Activated CD4-positive, alpha-beta T cell treated with anti-CD3 and anti-CD28 coated beads, Interleukin-2, amount 10 ng/mL, durations not matched to agents 24 days and 14 days (primary cell): ENCODE data around the gene RNMT. TPM values are rescaled to one million over a fixed set of nuclear protein-coding genes. Genes with fewer than 3 reads are reported as not detected.
"Not testable (repeated sequence)": the region's sequence is repeated elsewhere in the genome, so short reads cannot be mapped to it uniquely, and the experiment has no call there.

Source experiments
- DNase-seq: peaks from one replicate; pipeline ENCODE4 v3.0.0; 2022
- H3K27ac Mint-ChIP-seq: one replicate; pipeline ENCODE4 v1.8.0; 2022; ENCODE audit warnings: mild to moderate bottlenecking, mixed read lengths
- H3K27me3 Mint-ChIP-seq: one replicate; pipeline ENCODE4 v1.8.0; 2022; ENCODE audit warnings: mixed read lengths
- H3K36me3 Mint-ChIP-seq: one replicate; pipeline ENCODE4 v1.8.0; 2022; ENCODE audit warnings: low read depth, mild to moderate bottlenecking, mixed read lengths
- H3K4me1 Mint-ChIP-seq: one replicate; pipeline ENCODE4 v1.8.0; 2021; ENCODE audit warnings: mixed read lengths
- H3K4me3 Mint-ChIP-seq: one replicate; pipeline ENCODE4 v1.8.0; 2022; ENCODE audit warnings: mild to moderate bottlenecking, moderate library complexity, mixed read lengths
- H3K9me3 Mint-ChIP-seq: one replicate; pipeline ENCODE4 v1.8.0; 2021; ENCODE audit warnings: mixed read lengths
- intact Hi-C: fragments of 100-400 bp; cut with micrococcal nuclease; formaldehyde crosslinking; loops from one replicate; pipeline ENCODE4 v1.15.1; 2023
- total RNA-seq: library from RNA; stranded (reverse); gene quantifications from 2 replicates; pipeline ENCODE4 v1.2.3, GENCODE V29; 2022

RNMT gene
- total RNA-seq, 1 donor from 2014 or later: 57.8 TPM

DNA sequence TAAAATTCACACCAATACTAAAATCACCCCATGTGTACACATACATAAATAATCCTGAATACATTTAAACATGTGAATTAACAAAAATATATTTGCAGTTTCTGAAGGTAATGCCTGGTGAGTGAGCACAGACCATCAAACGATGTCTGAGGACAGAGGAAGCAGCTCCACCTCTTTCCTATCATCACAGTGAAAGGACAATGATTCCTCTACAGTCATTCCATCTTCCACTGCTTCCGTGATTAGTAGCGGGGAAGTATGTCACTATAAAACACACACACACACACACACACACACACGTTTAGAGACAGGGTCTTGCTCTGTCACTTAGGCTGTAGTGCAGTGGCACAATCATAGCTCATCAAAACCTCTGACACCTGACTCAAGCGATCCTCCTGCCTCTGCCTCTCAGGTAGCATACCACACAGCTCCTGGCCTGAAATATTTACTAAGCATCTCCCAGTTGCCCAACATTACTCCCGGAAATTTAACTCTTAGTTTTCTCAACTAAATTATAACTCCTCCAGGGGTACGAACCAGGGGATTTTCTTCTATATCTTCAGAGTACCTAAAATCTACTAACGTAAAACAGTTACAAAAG lies 12.9 kb upstream of the RNMT start:
- DNase-seq: no peak
- peaks cover 3% of the 10 kb centered on the region for H3K4me1 Mint-ChIP-seq
- intact Hi-C loops: no loop called here
- no peak overlapping the region for H3K27ac Mint-ChIP-seq
- no peak overlapping the region for H3K4me3 Mint-ChIP-seq
- no peaks in the 10 kb centered on the region for H3K27me3 Mint-ChIP-seq
- peaks cover 22% of the 10 kb centered on the region for H3K9me3 Mint-ChIP-seq
- H3K36me3 Mint-ChIP-seq: peaks cover 36% of the 10 kb centered on the region

DNA sequence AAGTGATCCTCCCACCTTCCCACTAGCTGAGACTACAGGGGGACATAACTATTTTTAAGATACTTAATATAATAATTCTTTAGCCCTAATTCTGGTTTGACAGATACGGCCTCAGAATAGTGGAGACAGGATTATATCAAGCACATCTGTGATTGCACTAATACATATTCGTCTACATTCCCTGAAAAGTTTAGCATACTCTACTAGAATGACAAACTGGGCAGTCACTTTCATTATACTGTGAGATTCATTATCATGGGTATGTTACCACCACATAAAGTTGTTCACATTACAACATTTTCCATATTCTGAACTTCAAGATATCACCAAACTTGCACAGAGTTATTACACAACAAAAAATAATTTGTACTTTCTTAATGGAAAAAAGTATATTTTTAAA lies 11.1 kb upstream of the RNMT start:
- Mint-ChIP-seq H3K36me3 (peaks cover 33% of the 10 kb centered on the region), H3K9me3 (peaks cover 16% of the 10 kb centered on the region), H3K4me1 (peaks cover 3% of the 10 kb centered on the region)

DNA sequence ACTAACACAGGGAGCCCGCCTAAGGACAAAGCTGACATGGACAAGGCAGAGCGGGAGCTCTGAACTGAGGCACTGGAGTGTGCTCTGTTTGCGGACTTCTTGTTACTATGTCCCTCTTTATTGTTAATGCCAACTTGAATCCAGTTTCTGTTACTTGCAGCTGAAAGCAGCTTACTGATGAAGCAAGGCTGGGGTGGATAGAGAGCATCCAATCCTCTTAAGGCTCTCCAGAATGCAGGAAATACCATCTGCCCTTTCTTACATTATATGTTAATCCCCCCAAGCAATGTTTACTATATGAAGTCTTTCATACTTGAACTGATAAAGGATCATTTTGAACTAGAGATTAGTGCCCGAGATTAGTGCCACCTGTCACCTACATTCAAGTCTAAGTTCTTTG lies 9.6 kb upstream of the RNMT start:
- no peaks in the 10 kb centered on the region for H3K27me3 Mint-ChIP-seq
- peaks cover 29% of the 10 kb centered on the region for H3K36me3 Mint-ChIP-seq
- intact Hi-C loops: no loop called here
- H3K27ac Mint-ChIP-seq: no peak overlapping the region
- no peak overlapping the region for H3K4me3 Mint-ChIP-seq
- H3K9me3 Mint-ChIP-seq: peaks cover 4% of the 10 kb centered on the region
- DNase-seq: no peak
- H3K4me1 Mint-ChIP-seq: peaks cover 6% of the 10 kb centered on the region

More for the DNA sequence above, 11.1 kb upstream of the RNMT start:
- intact Hi-C loops: no loop called here
- Mint-ChIP-seq H3K27me3 (no peaks in the 10 kb centered on the region), H3K4me3 (no peak overlapping the region), H3K27ac (no peak overlapping the region)
- DNase-seq: no peak

DNA sequence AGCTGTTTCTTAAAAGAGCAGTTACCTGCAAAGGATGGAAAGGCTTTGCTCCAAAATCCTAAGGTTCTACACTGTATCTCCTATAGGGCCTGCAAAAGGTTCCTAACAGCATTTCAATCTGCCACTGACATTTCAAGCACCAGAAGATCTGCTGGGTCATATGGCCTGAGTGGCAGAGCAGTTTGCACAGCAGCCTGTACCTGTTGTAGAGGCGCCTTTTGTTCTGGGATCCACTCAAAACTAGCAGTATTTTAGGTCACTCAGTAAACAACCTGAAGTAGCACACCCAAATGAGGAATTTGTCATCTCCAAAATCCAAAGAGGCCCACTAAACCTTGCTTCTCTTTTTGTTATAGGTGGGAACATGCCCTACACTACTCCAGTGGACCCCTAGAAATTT lies 6.3 kb upstream of the RNMT start:
- peaks cover 4% of the 10 kb centered on the region for H3K9me3 Mint-ChIP-seq
- H3K4me1 Mint-ChIP-seq: peaks cover 28% of the 10 kb centered on the region
- H3K4me3 Mint-ChIP-seq: no peak overlapping the region
- no peak for DNase-seq
- H3K27ac Mint-ChIP-seq: no peak overlapping the region
- H3K27me3 Mint-ChIP-seq: no peaks in the 10 kb centered on the region
- intact Hi-C loops: loop anchor here (10.0 kb wide), 2 partner anchors 45 to 1015 kb away; partner anchors contain the start of genes CEP76 and PSMG2
- peaks cover 38% of the 10 kb centered on the region for H3K36me3 Mint-ChIP-seq

DNA sequence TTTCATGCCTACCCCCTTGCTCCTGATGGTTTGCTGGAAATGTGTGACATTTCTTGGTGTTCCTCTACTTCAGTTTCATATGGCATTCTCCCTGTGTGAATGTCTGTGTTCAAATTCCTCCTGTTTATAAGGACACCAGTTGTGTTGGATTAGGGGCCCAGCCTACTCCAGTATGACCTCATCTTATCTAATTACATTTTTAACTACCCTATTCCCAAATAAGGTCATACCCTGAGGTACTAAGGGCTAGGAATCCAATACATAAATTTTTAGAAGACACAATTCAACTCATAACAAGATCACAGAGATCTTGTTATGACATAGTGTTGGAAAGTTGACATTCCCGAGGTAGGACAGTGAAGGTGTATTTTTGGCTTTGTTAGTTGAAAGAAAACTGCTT lies 5.6 kb upstream of the RNMT start:
- Mint-ChIP-seq H3K9me3 (peaks cover 4% of the 10 kb centered on the region), H3K27ac (no peak overlapping the region), H3K27me3 (no peaks in the 10 kb centered on the region), H3K4me3 (no peak overlapping the region), H3K4me1 (peaks cover 34% of the 10 kb centered on the region), H3K36me3 (peaks cover 42% of the 10 kb centered on the region)
- DNase-seq: no peak
- intact Hi-C loops: loop anchor here (10.0 kb wide), 2 partner anchors 46 to 1016 kb away; partner anchors contain the start of genes CEP76 and PSMG2

DNA sequence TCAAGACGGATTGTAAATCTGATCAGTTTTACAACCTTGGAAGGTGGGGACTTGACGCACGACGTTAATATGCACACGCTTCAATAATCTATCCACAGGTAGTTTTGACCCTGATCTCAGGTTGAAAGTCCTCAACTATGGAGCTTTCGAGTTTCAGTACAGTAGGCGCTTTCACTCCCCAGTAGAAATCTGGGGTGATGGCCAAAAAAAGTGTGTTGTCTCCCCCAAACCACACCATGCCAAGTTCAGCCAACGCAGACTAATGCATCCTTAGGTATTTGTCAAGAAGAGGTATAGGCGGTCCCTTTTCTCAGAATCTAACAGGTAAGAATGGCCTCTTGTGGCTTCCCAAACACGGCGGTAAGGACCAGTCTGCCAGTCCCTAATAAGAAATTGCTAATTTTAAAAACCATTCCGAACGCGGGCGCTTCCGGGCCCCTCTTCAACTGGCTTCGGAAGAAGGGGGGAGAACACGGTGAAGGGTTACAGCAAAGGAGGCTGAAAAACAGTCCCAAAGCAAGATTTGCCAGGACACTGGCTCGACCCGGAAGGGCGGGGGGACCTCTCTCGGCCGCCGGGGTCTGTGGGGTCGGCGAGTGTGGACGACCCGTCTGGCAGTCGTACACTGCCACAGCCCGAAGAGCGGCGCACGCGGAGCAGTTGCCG lies 774 bp upstream of the RNMT start:
- Mint-ChIP-seq H3K36me3 (peaks cover 39% of the 10 kb centered on the region), H3K4me1 (peaks cover 59% of the 10 kb centered on the region), H3K27ac (peak overlapping the region; percentile 83), H3K4me3 (peak overlapping the region; percentile 85), H3K27me3 (no peaks in the 10 kb centered on the region), H3K9me3 (no peaks in the 10 kb centered on the region)
- intact Hi-C loops: loop anchor here (1.0 to 10.0 kb wide), 6 partner anchors 51 to 1021 kb away; partner anchors contain the start of genes CEP192, CEP76 and PSMG2
- DNase-seq: no peak

DNA sequence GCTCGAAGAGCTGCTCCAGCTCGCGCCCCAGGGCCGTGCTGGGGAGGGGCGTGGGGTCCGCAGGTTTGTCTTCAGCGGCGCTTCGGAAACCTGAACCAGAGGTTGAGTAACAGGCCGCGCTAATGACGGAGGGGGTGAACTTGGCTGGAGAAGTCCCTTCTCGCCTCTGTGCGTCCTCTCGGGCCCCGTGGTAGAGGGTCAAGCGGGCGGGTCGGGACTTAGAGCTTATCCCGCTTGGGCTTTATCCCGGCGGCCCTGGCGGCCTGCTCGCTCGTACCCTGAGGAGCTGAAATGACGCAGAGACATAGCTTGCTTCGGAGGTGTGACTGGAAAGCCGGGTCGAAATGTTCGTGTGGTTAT lies 479 bp downstream of the RNMT start:
- Mint-ChIP-seq H3K36me3 (peaks cover 39% of the 10 kb centered on the region), H3K9me3 (no peaks in the 10 kb centered on the region), H3K27ac (peak overlapping the region; percentile 83), H3K27me3 (no peaks in the 10 kb centered on the region), H3K4me3 (peak overlapping the region; percentile 85), H3K4me1 (peaks cover 59% of the 10 kb centered on the region)
- intact Hi-C loops: loop anchor here (1.0 to 10.0 kb wide), 6 partner anchors 52 to 1022 kb away; partner anchors contain the start of genes CEP192, CEP76 and PSMG2
- DNase-seq: peak; percentile 81

DNA sequence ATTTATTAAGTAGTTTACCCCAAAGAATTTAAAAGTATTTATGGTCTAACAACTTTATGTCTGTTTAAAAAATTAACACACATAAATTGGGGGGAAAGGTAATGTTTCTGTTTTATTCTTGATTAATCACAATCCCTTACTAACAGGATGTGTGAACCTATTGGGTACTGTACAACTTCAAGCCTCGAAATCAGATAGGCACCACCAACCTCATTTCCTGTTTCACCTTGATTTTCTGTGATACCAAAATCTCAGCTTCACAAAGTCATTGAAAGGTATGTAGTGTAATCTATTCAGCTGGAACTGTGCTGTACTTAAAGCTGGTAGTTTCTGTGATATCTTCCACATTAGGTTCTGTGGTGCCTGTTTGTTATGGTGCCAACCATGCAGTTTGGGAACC lies 4.0 kb downstream of the RNMT start:
- no peak for DNase-seq
- Mint-ChIP-seq H3K4me3 (no peak overlapping the region), H3K4me1 (peaks cover 33% of the 10 kb centered on the region), H3K27ac (no peak overlapping the region), H3K27me3 (no peaks in the 10 kb centered on the region), H3K36me3 (peaks cover 46% of the 10 kb centered on the region), H3K9me3 (no peaks in the 10 kb centered on the region)
- intact Hi-C loops: no loop called here

DNA sequence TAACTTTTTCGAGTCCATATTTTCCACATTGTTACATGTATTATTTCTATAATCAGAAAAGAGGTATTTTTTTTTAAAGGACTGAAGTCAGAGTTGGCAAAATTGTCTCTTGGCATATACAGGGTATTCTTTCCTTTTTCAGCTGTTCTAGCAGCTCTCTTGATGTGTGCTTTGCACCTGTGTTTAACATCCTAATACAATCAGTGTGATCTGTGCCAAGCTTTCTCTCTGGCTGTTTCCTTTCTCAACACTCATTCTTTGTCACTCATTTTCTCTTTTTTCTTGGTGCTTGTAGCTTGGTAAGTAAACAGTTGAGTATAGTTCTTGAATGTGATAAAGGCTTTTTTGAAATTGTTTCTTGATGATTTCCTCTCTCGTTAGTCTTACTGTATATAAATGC lies 9.2 kb downstream of the RNMT start:
- H3K4me1 Mint-ChIP-seq: peaks cover 7% of the 10 kb centered on the region
- intact Hi-C loops: no loop called here
- H3K36me3 Mint-ChIP-seq: peaks cover 57% of the 10 kb centered on the region
- no peak overlapping the region for H3K27ac Mint-ChIP-seq
- H3K4me3 Mint-ChIP-seq: no peak overlapping the region
- DNase-seq: no peak
- no peaks in the 10 kb centered on the region for H3K9me3 Mint-ChIP-seq
- H3K27me3 Mint-ChIP-seq: no peaks in the 10 kb centered on the region

DNA sequence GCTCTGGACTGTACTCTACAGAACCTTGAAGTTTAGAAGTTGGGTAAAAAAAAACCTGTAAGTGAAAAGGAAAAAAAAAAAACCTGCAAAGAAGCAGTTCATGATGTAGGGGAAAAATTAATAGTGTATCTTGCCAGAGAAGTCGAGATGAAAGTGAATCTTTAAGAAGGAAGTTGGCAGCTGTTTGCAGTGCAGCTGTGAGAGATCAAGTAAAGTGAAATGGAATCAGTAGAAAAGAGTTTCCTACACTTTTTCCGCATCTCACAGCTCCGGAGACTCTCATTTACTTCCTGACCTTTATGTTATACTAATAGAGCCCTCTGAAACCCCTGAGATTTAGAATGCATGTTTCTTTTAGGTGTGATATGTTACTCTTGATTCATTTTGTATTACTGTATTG lies 19.2 kb downstream of the RNMT start:
- DNase-seq: no peak
- Mint-ChIP-seq H3K36me3 (peaks cover 77% of the 10 kb centered on the region), H3K9me3 (no peaks in the 10 kb centered on the region), H3K27ac (no peak overlapping the region), H3K4me3 (no peak overlapping the region), H3K27me3 (no peaks in the 10 kb centered on the region), H3K4me1 (peaks cover 4% of the 10 kb centered on the region)
- intact Hi-C loops: no loop called here

DNA sequence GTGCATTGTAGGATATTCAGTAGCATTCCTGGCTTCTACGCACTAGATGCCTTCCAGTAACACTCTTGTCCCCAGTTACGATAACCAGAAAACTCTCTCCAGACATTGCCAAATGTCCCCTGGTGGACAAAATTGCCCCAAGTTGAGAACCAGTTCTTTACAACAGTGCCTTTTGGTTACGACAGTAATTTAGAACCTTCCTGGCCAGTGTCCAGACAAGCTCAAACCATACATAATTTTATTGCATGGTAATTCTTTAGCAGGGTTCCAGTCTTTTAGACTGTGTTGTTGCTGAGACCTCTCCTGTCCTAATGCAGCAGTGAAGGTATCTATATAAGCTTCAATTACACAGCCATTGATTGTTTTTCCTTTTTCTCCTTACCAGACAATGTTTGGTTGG lies 20.2 kb downstream of the RNMT start:
- Mint-ChIP-seq H3K9me3 (no peaks in the 10 kb centered on the region), H3K4me3 (no peak overlapping the region), H3K4me1 (peaks cover 2% of the 10 kb centered on the region), H3K27ac (no peak overlapping the region), H3K36me3 (peaks cover 76% of the 10 kb centered on the region), H3K27me3 (no peaks in the 10 kb centered on the region)
- intact Hi-C loops: no loop called here
- no peak for DNase-seq

DNA sequence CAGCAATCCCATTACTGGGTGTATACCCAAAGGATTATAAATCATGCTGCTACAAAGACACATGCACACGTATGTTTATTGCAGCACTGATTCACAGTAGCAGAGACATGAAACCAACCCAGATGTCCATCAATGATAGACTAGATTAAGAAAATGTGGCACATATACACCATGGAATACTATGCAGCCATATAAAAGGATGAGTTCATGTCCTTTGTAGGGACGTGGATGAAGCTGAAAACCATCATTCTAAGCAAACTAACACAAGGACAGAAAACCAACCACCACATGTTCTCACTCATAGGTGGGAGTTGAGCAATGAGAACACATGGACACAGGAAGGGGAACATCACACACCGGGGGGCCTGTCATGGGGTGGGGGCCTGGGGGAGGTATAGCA lies 25.1 kb downstream of the RNMT start:
- H3K36me3 Mint-ChIP-seq: peaks cover 79% of the 10 kb centered on the region
- H3K9me3 Mint-ChIP-seq, H3K4me1 Mint-ChIP-seq, H3K27me3 Mint-ChIP-seq, DNase-seq, intact Hi-C loops, H3K27ac Mint-ChIP-seq, H3K4me3 Mint-ChIP-seq: not testable (repeated sequence)

DNA sequence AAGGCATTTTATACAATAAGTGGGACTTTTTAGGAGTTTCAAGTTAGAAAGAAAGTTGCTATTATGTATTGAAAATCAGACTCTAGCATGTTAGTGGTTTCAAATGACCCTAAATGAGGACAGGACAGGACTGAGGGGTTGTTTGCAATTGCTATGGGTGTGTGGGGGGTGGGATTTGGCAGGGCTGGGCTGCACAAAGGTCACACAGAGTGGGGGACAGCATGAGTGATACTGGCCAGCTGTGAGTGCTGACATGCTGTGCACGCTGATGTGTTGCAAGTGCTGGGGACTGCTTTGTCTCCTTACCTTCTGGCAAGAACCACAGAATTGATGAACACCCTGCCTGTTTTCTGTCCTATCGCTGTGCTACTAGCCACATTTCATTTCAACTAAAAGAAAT lies 29.8 kb downstream of the RNMT start:
- intact Hi-C loops: no loop called here
- H3K4me3 Mint-ChIP-seq: no peak overlapping the region
- H3K27ac Mint-ChIP-seq: no peak overlapping the region
- no peaks in the 10 kb centered on the region for H3K27me3 Mint-ChIP-seq
- H3K9me3 Mint-ChIP-seq: no peaks in the 10 kb centered on the region
- no peaks in the 10 kb centered on the region for H3K4me1 Mint-ChIP-seq
- H3K36me3 Mint-ChIP-seq: peaks cover 74% of the 10 kb centered on the region
- no peak for DNase-seq

DNA sequence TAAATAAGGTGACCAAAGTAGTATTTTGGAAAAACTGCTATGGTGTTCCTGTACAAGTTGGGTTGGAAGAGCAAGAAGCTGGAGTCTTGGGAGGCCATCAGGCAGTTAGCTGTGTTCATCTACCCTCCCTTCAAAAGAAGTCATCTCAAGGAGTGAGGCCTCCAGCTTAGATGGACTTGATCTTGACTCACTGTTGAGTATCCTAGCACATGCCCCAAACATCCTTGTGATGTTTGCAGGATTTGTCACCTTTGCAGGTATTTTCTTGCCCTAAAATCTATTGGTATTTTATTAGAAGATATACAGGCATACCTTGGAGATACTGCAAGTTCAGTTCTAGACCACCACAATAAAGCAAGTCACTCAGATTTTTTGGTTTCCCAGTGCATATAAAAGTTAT lies 30.2 kb downstream of the RNMT start:
- Mint-ChIP-seq H3K36me3 (peaks cover 72% of the 10 kb centered on the region), H3K4me3 (no peak overlapping the region), H3K9me3 (no peaks in the 10 kb centered on the region), H3K4me1 (no peaks in the 10 kb centered on the region), H3K27me3 (no peaks in the 10 kb centered on the region), H3K27ac (no peak overlapping the region)
- intact Hi-C loops: no loop called here
- DNase-seq: no peak
